CD1c-positive myeloid dendritic cell (primary cell): ENCODE results near the gene IQCB1.
"Not testable (repeated sequence)": the region's sequence is repeated elsewhere in the genome, so short reads cannot be mapped to it uniquely, and the experiment has no call there.

Experiments used
- DNase-seq: peaks from one replicate; pipeline ENCODE4 v3.0.0-alpha.2; 2016; ENCODE audit errors: extremely low spot score

Gene IQCB1, protein sequence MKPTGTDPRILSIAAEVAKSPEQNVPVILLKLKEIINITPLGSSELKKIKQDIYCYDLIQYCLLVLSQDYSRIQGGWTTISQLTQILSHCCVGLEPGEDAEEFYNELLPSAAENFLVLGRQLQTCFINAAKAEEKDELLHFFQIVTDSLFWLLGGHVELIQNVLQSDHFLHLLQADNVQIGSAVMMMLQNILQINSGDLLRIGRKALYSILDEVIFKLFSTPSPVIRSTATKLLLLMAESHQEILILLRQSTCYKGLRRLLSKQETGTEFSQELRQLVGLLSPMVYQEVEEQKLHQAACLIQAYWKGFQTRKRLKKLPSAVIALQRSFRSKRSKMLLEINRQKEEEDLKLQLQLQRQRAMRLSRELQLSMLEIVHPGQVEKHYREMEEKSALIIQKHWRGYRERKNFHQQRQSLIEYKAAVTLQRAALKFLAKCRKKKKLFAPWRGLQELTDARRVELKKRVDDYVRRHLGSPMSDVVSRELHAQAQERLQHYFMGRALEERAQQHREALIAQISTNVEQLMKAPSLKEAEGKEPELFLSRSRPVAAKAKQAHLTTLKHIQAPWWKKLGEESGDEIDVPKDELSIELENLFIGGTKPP

DNA sequence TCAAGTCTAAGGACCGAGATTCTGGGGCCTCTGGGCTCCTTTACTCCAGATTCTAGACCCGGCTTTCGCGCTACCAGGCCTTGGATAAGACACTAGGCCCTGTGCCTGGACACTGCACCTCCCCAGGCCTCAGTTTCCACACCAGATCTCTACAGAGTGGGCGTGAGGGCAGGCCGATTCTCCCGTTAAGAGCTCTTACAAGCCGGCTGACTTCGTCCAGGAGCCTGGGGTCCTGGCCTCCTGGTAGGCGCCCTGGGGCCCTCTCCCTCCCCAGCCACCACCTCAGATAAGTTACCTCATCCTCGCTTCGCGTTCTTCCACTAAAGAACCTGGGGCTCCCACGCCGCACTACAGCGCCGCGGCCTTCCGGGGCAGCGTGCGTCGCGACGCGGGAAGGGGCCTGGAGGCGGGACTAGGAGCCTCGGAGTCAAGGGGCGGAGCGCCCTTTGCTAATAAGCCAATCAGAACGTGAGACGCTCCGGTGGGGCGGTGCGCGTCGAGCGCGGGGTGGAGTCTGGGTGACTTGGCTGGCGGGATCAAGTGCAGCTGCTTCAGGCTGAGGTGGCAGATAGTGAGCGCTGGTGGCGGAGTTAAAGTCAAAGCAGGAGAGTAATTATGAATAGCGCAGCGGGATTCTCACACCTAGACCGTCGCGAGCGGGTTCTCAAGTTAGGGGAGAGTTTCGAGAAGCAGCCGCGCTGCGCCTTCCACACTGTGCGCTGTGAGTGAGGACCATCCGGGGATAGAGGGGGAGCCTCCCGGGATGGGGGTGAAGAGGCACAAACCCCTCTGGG, at the start of gene IQCB1, which contains the start of gene EAF2:
Gene IQCB1, minus strand, starts transcription at position 390 of the 794 bp plus-strand sequence. CDS start 6,100 bp downstream, outside the sequence.
Gene EAF2, plus strand, starts transcription at position 539 of the 794 bp plus-strand sequence. Its CDS starts 77 bp downstream, at position 616.
- DNase-seq = peak; percentile 99

DNA sequence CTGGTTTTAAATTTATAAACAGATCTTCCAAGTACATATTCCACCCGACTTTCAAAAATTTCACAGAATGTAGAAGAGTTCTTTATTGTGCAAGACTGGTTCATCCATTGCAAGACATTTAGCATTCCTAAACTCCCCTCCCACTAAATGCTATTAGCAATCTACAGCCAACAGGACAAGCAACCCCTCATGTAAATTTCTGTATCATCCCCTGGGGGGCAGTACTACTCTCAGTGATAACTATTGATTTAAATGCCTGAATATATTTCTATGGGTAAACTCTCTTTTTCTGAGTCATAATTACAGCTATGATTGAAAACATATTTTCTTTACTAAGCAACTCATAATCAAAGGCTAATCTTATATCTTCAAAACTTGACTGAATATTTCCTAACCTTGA, 48.6 kb upstream of the IQCB1 start:
- DNase-seq = peak; percentile 36

DNA sequence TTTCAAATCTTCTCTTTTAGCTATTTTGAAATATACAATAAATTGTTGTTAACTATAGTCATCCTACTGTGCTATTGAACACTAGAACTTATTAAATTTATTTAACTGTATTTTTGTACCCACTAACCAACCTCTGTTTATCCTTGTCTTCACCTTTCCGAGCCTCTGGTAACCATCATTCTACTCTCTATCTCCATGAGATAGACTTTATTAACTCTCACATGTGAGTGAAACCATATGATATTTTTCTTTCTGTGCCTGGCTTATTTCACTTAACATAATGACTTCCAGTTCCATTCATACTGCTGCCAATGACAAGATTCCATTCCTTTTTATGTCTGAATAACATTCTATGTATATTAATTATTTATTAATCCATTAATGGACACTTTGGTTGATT, 43.6 kb upstream of the IQCB1 start:
- DNase-seq = no peak

DNA sequence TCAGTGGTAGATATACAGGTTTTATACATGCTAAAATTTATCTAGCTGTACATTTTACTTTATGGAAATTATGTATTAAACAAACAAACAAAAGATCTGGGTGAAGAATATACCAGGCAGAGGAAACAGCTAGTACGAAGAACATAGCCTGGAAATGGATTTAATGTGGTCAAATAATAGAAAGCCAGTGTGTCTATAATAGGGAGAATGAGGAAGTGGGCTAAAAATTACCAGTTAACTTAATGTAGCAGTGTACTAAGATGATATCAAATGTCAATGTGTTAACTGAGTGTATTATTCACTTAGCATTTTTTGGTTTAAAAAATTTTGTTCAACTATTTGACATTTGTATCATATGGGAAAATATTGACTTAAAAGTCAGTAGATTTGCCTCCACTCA, 36.6 kb upstream of the IQCB1 start:
- no peak for DNase-seq

DNA sequence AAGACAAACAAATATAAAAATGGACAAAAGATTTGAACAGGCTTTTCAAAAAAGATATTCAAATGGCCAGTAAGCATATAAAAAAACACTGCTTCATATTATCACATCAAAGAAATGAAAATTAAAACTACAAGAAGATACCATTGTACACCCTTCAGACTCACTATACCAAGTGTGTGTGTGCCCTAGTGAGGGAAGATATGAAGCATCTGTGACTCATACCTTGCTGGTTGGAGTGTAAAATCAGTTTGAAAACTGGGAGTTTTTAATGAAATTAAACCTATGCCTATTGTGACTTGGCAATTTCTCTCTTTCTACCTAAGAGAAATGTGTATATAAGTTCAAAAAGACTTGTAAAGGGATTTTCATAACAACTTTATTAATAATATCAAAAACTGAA, 35.9 kb upstream of the IQCB1 start:
- DNase-seq = no peak

DNA sequence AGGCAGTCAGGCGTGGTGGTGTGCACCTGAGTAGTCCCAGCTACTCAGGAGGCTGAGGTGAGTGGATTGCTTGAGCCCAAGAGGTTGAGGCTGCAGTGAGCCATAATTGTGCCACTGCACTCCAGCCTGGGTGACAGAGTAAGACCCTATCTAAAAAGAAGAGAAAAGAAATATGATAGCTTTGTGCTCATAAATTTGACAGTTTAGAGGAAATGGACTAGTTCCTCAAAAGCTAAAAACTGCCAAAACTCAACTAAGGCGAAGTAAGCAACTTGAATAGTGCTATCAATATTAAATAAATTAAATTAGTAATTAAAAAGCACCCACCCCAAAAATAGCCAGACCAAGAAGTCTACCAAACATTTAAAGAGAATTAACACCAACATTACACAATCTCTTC, 34.9 kb upstream of the IQCB1 start:
- peak; percentile 24 for DNase-seq

DNA sequence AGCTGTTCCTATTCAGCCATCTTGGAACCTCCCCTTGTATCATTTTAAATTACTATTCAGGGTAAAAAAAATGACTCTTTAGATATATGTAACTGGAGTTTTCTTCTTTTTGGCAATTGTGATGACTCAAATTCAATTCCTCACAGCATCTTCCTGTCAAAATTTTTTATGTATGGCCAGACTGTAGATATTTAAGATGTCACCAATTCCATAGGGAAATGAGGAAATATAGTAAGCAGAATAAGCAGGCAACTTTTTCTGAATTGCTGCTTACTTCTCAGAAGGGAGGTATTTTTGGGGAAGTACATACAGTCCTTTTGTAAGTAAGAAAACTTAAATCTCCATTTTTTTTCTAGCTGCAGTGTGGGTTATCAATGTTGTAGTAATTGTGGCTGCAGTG, 28.9 kb upstream of the IQCB1 start:
- peak; percentile 66 for DNase-seq

DNA sequence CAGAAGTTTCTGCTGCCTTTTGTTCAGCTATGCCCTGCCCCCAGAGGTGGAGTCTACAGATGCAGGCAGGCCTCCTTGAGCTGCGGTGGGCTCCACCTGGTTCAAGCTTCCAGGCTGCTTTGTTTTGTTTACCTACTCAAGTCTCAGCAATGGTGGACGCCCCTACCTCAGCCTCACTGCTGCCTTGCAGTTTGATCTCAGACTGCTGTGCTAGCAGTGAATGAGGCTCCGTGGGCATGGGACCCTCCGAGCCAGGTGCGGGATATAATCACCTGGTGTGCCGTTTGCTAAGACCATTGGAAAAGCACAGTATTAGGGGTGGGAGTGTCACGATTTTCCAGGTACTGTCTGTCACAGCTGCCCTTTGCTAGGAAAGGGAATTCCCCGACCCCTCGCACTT, 28.4 kb upstream of the IQCB1 start:
- not testable (repeated sequence) for DNase-seq

DNA sequence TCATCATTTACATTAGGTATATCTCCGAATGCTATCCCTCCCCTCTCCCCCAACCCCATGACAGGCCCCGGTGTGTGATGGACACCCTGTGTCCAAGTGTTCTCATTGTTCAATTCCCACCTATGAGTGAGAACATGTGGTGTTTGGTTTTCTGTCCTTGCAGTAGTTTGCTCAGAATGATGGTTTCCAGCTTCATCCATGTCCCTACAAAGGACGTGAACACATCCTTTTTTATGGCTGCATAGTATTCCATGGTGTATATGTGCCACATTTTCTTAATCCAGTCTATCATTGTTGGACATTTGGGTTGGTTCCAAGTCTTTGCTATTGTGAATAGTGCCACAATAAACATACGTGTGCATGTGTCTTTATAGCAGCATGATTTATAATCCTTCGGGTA, 22.9 kb upstream of the IQCB1 start:
- not testable (repeated sequence) for DNase-seq

DNA sequence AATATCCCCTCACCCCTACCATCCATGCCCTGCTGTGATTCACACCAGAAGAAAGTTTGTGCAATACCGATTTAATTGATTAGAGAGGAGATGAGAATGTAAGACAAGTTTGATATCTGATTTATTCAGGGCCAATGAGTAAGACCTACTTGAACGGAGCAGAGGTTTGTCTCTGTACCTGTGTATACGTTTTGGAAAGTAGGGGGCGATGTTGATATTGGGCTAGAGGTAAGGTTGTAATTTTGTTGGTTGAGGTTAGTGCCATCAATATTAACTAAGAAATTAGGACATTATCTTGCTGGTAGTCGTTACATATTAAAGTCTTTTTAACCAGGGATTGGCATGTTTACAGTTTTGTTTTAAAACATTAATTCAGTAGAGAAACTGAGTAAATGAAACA, 20.7 kb upstream of the IQCB1 start:
- DNase-seq = no peak

DNA sequence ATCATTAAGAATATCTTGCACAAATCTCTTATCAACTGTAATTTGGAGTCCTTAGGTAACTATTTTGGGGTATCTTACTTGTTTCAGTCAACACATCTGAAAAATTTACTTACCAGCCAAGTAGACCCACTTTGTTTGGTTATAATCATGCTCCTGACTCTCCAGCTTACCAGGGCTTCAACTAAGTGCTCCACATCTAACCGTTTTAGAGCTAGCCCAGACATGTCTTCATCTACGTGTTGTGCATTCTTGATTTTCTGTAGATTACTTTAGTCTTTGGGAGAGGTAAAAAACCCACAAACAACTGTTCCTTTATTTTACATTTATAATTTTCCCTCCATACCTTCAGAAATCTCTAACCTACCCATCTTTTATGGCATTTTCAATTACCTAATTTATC, 17.4 kb upstream of the IQCB1 start:
- no peak for DNase-seq

DNA sequence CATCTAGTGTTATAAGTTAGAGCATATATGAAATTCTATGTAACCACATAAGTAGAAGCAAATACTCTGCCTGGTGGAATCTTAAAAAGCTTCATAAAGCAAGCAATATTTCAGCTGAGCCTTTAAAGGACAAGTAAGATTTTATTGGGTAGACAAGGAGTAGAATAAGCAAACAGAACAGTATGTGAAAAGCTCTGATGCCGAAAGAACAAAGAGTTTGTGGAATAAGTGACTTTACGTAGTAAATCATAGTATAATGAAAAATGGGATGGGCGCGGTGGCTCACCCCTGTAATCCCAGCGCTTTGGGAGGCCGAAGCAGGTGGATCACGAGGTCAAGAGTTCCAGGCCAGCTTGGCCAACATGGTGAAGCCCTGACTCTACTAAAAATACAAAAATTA, 10.0 kb upstream of the IQCB1 start:
- DNase-seq = no peak

DNA sequence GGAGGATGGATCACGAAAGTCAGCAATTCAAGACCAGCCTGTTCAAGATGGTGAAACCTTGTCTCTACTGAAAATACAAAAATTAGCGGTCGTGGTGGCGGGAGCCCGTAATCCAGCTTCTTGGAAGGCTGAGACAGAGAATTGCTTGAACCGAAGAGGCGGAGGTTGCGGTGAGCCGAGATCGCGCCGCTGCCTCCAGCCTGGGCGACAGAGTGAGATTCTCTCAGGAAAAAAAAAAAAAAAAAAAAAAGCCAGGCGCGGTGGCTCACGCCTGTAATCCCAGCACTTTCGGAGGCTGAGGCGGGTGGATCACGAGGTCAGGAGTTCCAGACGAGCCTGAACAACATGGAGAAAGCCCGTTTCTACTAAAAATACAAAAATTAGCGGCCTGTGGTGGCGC, 5.1 kb upstream of the IQCB1 start:
- no peak for DNase-seq

DNA sequence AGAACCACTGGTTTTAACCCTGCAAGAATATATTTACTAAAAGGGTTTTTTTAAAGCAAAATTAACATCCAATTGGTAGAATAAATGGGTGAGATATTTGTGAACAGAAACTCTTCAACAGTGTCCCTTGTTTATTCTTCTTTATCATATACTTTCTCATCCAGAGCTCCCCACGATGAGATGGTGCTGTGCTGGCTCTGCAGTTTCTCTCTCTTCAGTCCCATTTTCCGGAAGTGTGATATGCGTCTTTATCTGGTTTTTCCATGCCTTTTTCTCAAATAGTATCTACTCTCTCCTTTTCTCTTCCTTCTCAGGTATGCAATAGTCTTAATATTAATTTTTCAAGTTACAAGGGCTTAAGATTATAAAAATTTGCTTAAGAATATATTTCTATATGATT, 1.6 kb upstream of the IQCB1 start:
- peak; percentile 28 for DNase-seq

DNA sequence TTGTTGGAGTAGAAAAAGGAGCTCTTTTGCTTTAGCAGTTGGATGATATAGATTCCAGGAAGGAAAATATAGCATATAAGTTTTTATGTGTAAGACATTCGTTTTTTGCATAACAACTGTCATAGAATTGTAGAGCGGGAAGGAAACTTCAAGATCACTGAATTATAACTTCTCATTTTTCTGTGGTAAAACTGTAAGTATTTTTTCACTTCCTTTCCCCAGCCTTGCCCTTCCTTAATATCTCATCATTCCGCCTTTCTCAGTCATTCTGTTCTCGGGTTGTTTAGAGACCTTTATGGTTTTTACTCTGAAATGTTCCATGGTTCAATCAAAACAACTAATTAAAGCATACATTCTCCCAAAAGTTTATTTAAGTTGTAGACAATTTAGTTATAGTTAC, 1.2 kb upstream of the IQCB1 start:
- peak; percentile 72 for DNase-seq

DNA sequence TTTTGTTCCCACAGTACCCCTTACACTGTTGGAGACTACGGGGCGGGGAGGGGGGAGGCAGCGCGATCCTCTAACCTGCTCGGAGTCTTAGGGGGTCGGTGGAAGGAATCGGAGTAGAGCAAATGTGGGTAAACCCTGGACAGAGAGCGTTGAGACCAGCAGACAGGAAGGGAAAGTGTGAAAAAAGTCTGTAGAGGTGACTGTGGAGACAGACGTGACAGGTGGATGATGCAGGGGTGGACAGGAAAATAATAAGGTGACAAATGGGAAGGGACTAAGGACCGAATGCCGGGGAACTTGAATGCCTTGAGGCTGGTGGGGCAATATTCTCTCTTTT, 573 bp upstream of the IQCB1 start:
- DNase-seq = no peak

DNA sequence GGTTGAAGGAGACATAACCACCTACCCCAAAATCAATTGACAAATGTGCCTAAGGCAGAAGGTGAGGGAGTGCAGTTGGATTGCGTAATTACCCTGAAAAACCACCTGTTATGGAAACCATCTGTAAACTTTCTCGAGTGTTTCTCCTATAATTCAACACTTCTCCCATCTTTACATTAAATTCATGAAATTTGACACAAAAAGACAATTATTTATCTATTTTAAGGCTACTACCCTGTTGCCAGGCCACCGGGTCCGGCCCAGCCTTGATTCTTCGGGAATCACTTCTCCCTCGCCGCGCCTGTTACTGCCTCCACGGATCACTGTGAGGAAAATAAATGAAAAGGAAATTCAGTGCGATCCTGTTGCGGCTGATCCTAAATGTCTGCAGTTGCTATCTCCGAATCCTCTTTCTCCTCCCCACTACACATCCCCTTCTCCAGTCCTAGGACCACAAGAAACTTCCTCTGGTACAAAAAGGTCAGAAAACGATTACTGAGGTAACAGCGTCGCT, 646 bp downstream of the IQCB1 start:
- no peak for DNase-seq

DNA sequence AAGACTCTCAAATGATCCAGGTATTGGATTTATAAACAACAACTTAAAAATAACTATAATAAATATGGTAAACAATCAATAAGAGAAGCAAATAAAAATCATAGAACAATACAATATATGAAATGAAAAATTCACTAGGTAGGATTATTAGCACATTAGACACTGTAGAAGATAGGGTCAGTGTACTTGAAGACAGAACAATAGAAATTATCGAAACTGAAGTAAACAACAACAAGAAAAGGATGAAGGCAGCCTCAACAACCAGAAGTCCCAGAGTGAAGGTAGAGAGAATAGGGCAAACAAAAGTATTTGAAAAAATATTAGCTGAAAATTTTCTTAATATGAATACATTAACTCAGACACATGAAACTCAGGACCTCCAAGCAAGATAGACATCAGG, 11.9 kb downstream of the IQCB1 start:
- no peak for DNase-seq

DNA sequence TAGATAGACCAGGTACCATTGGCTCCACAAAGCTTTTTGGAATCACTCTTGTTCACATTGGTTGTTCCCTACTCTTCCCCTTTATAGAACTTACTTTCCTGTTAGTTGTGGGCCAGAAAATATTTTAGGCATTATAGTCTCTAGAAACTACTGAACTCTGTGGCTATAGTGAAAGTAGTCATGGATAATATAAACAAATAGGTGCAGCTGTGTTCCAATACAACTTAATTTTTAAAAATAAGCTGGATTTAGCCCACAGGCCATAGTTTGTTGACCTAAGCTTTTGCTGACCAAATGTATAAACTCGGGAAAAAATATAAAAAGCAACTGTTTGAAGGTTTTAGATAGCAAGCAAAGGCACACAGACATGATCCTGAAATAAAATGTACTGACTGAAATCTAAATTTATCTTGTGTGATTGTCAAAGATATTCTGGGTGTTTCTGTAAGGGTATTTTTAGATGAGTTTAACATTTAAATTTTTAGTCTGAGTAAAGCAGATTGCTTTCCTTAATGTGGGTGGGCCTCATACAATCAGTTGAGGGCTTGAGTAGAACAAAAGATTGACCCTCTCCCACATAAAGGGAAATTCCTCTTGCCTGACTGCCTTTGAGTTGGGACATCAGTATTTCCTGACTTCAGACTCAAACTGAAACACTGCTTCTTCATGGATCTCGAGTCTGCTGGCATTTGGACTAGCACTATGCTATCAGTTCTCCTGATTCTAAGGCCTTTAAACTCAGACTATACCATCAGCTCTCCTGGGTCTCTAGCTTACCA, 13.2 kb downstream of the IQCB1 start:
- no peak for DNase-seq

DNA sequence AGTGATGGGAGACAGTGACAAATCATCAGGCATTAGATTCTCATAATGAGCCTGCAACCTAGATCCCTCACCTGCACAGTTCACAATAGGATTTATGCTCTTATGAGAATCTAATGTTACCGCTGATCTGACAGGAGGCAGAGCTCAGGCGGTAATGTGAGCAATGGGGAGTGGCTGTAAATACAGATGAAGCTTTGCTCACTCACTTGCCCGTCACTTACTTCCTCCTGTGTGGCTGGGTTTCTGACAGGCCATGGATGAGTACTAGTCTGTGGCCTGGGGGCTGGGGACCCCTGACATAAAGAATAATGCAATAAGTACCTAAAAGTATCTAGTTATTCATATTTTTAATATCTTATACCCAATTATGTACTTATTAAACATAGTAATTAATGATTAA, 15.6 kb downstream of the IQCB1 start:
- no peak for DNase-seq

DNA sequence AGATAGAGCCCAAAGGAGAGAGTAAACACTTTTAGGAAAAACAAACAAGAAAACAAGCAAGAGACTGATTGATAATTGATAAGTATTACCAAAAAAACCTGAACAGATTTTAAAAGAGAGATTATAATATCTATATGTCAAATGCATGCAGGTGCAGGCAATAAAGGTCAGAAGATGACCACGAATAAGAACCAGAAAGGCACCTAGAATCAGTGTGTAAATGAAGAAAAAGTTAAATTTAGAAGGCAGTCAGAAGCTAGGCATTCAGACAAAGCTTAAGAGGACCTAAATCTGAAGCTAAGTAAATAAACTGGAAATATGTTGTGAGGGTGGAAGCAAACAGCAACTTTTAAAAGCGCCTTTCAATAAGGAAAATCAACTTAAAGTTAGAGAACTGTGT, 16.3 kb downstream of the IQCB1 start:
- DNase-seq = no peak

DNA sequence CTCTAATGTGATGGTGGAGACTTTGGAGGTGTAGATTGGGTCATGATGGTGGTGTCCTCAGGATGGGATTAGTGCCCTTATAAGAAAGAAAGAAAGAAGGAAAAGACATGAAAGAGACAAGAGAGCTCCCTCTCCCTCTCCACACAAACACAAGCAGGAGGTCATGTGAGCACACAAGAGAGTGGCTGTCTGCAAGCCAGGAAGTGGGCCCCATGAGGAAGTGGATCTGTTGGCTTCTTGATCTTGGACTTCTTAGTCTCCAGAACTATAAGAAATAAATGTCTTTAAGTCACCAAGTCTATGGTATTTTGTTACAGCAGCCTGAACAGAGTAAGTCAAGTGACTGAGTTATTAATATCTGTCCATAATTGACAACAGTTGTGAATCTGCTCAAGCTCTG, 17.1 kb downstream of the IQCB1 start:
- peak; percentile 29 for DNase-seq
